H9 (cell line): ENCODE measurements around the gene CSTPP1. TPM values are rescaled to one million over a fixed set of nuclear protein-coding genes. Genes with fewer than 3 reads are reported as not detected.
"Not testable (repeated sequence)": the region's sequence is repeated elsewhere in the genome, so short reads cannot be mapped to it uniquely, and the experiment has no call there.

Source experiments
- DNase-seq: peaks from one replicate; pipeline ENCODE4 v3.0.0-alpha.2; 2017
- H2AFZ ChIP-seq: one replicate; pipeline ENCODE4 v1.6.1; 2013; ENCODE audit warnings: mild to moderate bottlenecking, low read length, control low read depth, moderate library complexity
- H2AK5ac ChIP-seq: 2 replicates; pipeline ENCODE4 v1.6.1; 2013; ENCODE audit warnings: low read length, control low read depth, mixed read lengths; ENCODE audit not compliant: insufficient read length
- H2BK120ac ChIP-seq: one replicate; pipeline ENCODE4 v1.6.1; 2013; ENCODE audit warnings: low read depth, mild to moderate bottlenecking, low read length, control low read depth, inconsistent platforms; ENCODE audit not compliant: poor library complexity, severe bottlenecking
- H2BK12ac ChIP-seq: 2 replicates; pipeline ENCODE4 v1.6.1; 2013; ENCODE audit warnings: low read length, control low read depth, mixed read lengths, low read depth; ENCODE audit not compliant: insufficient read length
- H2BK15ac ChIP-seq: 2 replicates; pipeline ENCODE4 v1.6.1; 2013; ENCODE audit warnings: low read depth, low read length, control low read depth
- H2BK20ac ChIP-seq: one replicate; pipeline ENCODE4 v1.6.1; 2013; ENCODE audit warnings: low read depth, mild to moderate bottlenecking, low read length, control low read depth, inconsistent platforms; ENCODE audit not compliant: poor library complexity, severe bottlenecking
- H2BK5ac ChIP-seq: 2 replicates; pipeline ENCODE4 v1.6.1; 2013; ENCODE audit warnings: low read length, control low read depth, mixed read lengths; ENCODE audit not compliant: insufficient read length
- H3K14ac ChIP-seq: 2 replicates; pipeline ENCODE4 v1.6.1; 2013; ENCODE audit warnings: low read length, control low read depth; ENCODE audit not compliant: insufficient read depth
- H3K18ac ChIP-seq: 2 replicates; pipeline ENCODE4 v1.6.1; 2013; ENCODE audit warnings: low read depth, mild to moderate bottlenecking, mixed read lengths, low read length, control low read depth; ENCODE audit not compliant: insufficient read length
- H3K23ac ChIP-seq: 2 replicates; pipeline ENCODE4 v1.6.1; 2013; ENCODE audit warnings: low read length, control low read depth, mixed read lengths, low read depth; ENCODE audit not compliant: insufficient read length
- H3K23me2 ChIP-seq: 2 replicates; pipeline ENCODE4 v1.6.1; 2013; ENCODE audit warnings: low read depth, mild to moderate bottlenecking, mixed read lengths, low read length, control low read depth; ENCODE audit not compliant: insufficient read length, poor library complexity, severe bottlenecking
- H3K27ac ChIP-seq: 2 replicates; pipeline ENCODE4 v1.5.1; 2013; ENCODE audit warnings: low read length, control low read depth, mixed read lengths, low read depth; ENCODE audit not compliant: insufficient read length
- H3K27me3 ChIP-seq: 2 replicates; pipeline ENCODE4 v1.6.1; 2013; ENCODE audit warnings: low read length, control low read depth, inconsistent platforms; ENCODE audit not compliant: insufficient read depth
- H3K4ac ChIP-seq: 2 replicates; pipeline ENCODE4 v1.6.1; 2013; ENCODE audit warnings: low read depth, mild to moderate bottlenecking, control low read depth, inconsistent platforms, low read length, moderate library complexity
- H3K4me1 ChIP-seq: 2 replicates; pipeline ENCODE4 v1.6.1; 2013; ENCODE audit warnings: low read length, control low read depth, inconsistent platforms; ENCODE audit not compliant: insufficient read depth
- H3K4me2 ChIP-seq: 2 replicates; pipeline ENCODE4 v1.6.1; 2013; ENCODE audit warnings: low read length, control low read depth, mixed read lengths; ENCODE audit not compliant: insufficient read length, insufficient read depth
- H3K56ac ChIP-seq: 2 replicates; pipeline ENCODE4 v1.6.1; 2013; ENCODE audit warnings: low read depth, mild to moderate bottlenecking, mixed read lengths, low read length, control low read depth; ENCODE audit not compliant: insufficient read length
- H3K79me1 ChIP-seq: 2 replicates; pipeline ENCODE4 v1.6.1; 2013; ENCODE audit warnings: low read depth, mild to moderate bottlenecking, moderate library complexity, low read length, control low read depth, inconsistent platforms; ENCODE audit not compliant: insufficient read depth, poor library complexity, severe bottlenecking
- H3K79me2 ChIP-seq: 2 replicates; pipeline ENCODE4 v1.6.1; 2013; ENCODE audit warnings: low read length, control low read depth, inconsistent platforms; ENCODE audit not compliant: insufficient read depth
- H3K9ac ChIP-seq: 2 replicates; pipeline ENCODE4 v1.6.1; 2013; ENCODE audit warnings: low read length, control low read depth, mixed read lengths; ENCODE audit not compliant: insufficient read length; ENCODE audit errors: extremely low read depth
- H3K9me3 ChIP-seq: one replicate; pipeline ENCODE4 v1.6.1; 2013; ENCODE audit warnings: low read depth, low read length, inconsistent platforms; ENCODE audit not compliant: control insufficient read depth
- H3T11ph ChIP-seq: one replicate; pipeline ENCODE4 v1.6.1; 2013; ENCODE audit warnings: mild to moderate bottlenecking, low read length, control low read depth, inconsistent platforms
- H4K20me1 ChIP-seq: one replicate; pipeline ENCODE4 v1.6.1; 2013; ENCODE audit not compliant: control insufficient read depth, insufficient read length, insufficient read depth
- H4K5ac ChIP-seq: 2 replicates; pipeline ENCODE4 v1.6.1; 2013; ENCODE audit warnings: low read depth, mild to moderate bottlenecking, mixed read lengths, low read length, control low read depth; ENCODE audit not compliant: insufficient read length
- H4K8ac ChIP-seq: replicated peaks from 2 replicates; pipeline ENCODE4 v1.6.1; 2013; ENCODE audit warnings: low read length, control low read depth, mixed read lengths, low read depth; ENCODE audit not compliant: insufficient read length
- H4K91ac ChIP-seq: 2 replicates; pipeline ENCODE4 v1.6.1; 2013; ENCODE audit warnings: low read depth, mild to moderate bottlenecking, moderate library complexity, mixed read lengths, low read length, control low read depth; ENCODE audit not compliant: insufficient read length
- H3K27ac Mint-ChIP-seq, 3 experiments: 2 replicates in 2 of 3; 3 replicates in 1 of 3; pipeline ENCODE4 v1.8.0; 2020 to 2021; ENCODE audit warnings: mixed read lengths in 3 of 3, mild to moderate bottlenecking in 1 of 3, moderate library complexity in 1 of 3
- H3K27me3 Mint-ChIP-seq: 2 replicates; pipeline ENCODE4 v1.8.0; 2021; ENCODE audit warnings: low read depth, mild to moderate bottlenecking, moderate library complexity, mixed read lengths
- H3K36me3 Mint-ChIP-seq, 3 experiments: 2 replicates in 2 of 3; 3 replicates in 1 of 3; pipeline ENCODE4 v1.8.0; 2020 to 2021; ENCODE audit warnings: low read depth in 3 of 3, mixed read lengths in 3 of 3; ENCODE audit not compliant: insufficient read depth in 1 of 3
- H3K4me1 Mint-ChIP-seq, 2 experiments: 2 replicates each; pipeline ENCODE4 v1.8.0; 2020; ENCODE audit warnings: mixed read lengths in 2 of 2
- H3K4me3 Mint-ChIP-seq, 2 experiments: 2 replicates in 1 of 2; 3 replicates in 1 of 2; pipeline ENCODE4 v1.8.0; 2020 to 2021; ENCODE audit warnings: mild to moderate bottlenecking in 2 of 2, mixed read lengths in 2 of 2, moderate library complexity in 1 of 2
- H3K9me3 Mint-ChIP-seq, 2 experiments: 2 replicates in 1 of 2; 3 replicates in 1 of 2; pipeline ENCODE4 v1.8.0; 2020; ENCODE audit warnings: mild to moderate bottlenecking in 2 of 2, mixed read lengths in 2 of 2, moderate library complexity in 1 of 2
- WGBS: extraction: QIAGEN DNeasy Blood & Tissue Kit; methylation state at CpG from one replicate; pipeline ENCODE4 v1.1.7; 2013; ENCODE audit warnings: missing lambda C conversion rate, low lambda C conversion rate, mixed read lengths; ENCODE audit not compliant: insufficient read length; ENCODE audit errors: extremely low coverage; 5-methylcytosine and 5-hydroxymethylcytosine counted together
- total RNA-seq: library from RNA; stranded (reverse); gene quantifications from 2 replicates; pipeline ENCODE4 v1.2.1, GENCODE V29; 2021
- TF ChIP-seq, protein P1 (sequence below): fragments of 200-600 bp; sonication (generic); conservative IDR thresholded peaks from 3 replicates; pipeline ENCODE4 v1.8.0; 2021; ENCODE audit warnings: antibody characterized with exemption, mild to moderate bottlenecking

Gene CSTPP1
- total RNA-seq, 1 experiment from 2014 or later, result 21.2 TPM

GRCh38 chr11:46920755-46921154, 15.8 kb upstream of the CSTPP1 start:
- Histone ChIP-seq H2BK15ac (no peak overlapping the region), H3K9me3 (no peaks in the 10 kb centered on the region), H4K8ac (no peak overlapping the region), H2AK5ac (no peak overlapping the region), H2BK120ac (no peak overlapping the region), H4K91ac (no peak overlapping the region), H3K79me2 (no peaks in the 10 kb centered on the region; the same call in 1 of the 2 replicates), H4K20me1 (no peaks in the 10 kb centered on the region), H3K23me2 (peaks cover 17% of the 10 kb centered on the region), H3K14ac (no peak overlapping the region), H4K5ac (no peak overlapping the region), H3K18ac (no peak overlapping the region), H3K23ac (no peak overlapping the region), H2AFZ (no peak overlapping the region), H2BK5ac (no peak overlapping the region), H3K56ac (no peak overlapping the region), H2BK12ac (no peak overlapping the region), H3T11ph (no peak overlapping the region), H2BK20ac (no peak overlapping the region), H3K4me1 (no peaks in the 10 kb centered on the region), H3K79me1 (no peaks in the 10 kb centered on the region), H3K4me2 (no peak overlapping the region), H3K9ac (no peak overlapping the region), H3K27ac (no peak overlapping the region), H3K27me3 (no peaks in the 10 kb centered on the region; the same call in 1 of the 2 replicates), H3K4ac (no peak overlapping the region)
- H3K4me1 Mint-ChIP-seq, result peaks cover 32% of the 10 kb centered on the region in 2 experiments
- H3K36me3 Mint-ChIP-seq, result peaks cover 0 to 2% (median 1%) of the 10 kb centered on the region in 3 experiments; a peak in 3 of 7 replicates
- peaks cover 28% of the 10 kb centered on the region for H3K27me3 Mint-ChIP-seq
- H3K9me3 Mint-ChIP-seq, result no peaks in the 10 kb centered on the region; a peak in 1 of 5 replicates
- TF ChIP-seq, protein P1, sequence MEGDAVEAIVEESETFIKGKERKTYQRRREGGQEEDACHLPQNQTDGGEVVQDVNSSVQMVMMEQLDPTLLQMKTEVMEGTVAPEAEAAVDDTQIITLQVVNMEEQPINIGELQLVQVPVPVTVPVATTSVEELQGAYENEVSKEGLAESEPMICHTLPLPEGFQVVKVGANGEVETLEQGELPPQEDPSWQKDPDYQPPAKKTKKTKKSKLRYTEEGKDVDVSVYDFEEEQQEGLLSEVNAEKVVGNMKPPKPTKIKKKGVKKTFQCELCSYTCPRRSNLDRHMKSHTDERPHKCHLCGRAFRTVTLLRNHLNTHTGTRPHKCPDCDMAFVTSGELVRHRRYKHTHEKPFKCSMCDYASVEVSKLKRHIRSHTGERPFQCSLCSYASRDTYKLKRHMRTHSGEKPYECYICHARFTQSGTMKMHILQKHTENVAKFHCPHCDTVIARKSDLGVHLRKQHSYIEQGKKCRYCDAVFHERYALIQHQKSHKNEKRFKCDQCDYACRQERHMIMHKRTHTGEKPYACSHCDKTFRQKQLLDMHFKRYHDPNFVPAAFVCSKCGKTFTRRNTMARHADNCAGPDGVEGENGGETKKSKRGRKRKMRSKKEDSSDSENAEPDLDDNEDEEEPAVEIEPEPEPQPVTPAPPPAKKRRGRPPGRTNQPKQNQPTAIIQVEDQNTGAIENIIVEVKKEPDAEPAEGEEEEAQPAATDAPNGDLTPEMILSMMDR, result no peak
- no peak overlapping the region; a peak in 1 of 7 replicates for H3K27ac Mint-ChIP-seq
- no CpG with 5 or more reads among the region's 4 CpGs for WGBS
- no peak for DNase-seq
- H3K4me3 Mint-ChIP-seq, result no peak overlapping the region

DNA sequence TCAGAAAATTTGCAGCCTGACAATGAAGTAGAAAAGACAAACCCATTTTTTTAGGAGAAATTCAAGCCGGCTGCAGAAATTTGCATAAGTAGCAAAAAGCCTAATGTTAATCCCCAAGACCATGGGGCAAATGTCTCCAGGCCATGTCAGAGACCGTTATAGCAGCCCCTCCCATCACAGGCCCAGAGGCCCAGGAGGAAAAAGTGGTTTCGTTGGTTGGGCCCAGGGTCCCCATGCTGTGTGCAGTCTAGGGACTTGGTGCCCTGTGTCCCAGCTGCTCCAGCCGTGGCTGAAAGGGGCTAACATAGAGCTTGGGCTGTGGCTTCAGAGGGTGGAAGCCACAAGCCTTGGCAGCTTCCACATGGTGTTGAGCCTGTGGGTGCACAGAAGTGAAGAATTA, 8.6 kb upstream of the CSTPP1 start:
- H3K4me3 Mint-ChIP-seq, H2BK15ac ChIP-seq, H3K23me2 ChIP-seq, H3K14ac ChIP-seq, H2BK20ac ChIP-seq, H3K9me3 ChIP-seq, H4K91ac ChIP-seq, H2AK5ac ChIP-seq, DNase-seq, H2BK120ac ChIP-seq, H2AFZ ChIP-seq, H3K4me1 ChIP-seq, H3K9ac ChIP-seq, H3K4me2 ChIP-seq, H4K5ac ChIP-seq, H2BK5ac ChIP-seq, H3K27ac Mint-ChIP-seq, H3K27me3 Mint-ChIP-seq, H2BK12ac ChIP-seq, H3K23ac ChIP-seq, H3K4ac ChIP-seq, H4K8ac ChIP-seq, H4K20me1 ChIP-seq, H3K18ac ChIP-seq, H3K79me2 ChIP-seq, H3K27me3 ChIP-seq, H3K36me3 Mint-ChIP-seq, H3T11ph ChIP-seq, H3K56ac ChIP-seq, H3K4me1 Mint-ChIP-seq, H3K79me1 ChIP-seq, H3K27ac ChIP-seq: not testable (repeated sequence)
- no CpG with 5 or more reads among the region's 4 CpGs for WGBS
- H3K9me3 Mint-ChIP-seq, result peaks cover 19 to 21% of the 10 kb centered on the region in 2 experiments
